GM23338 (cell line): ENCODE measurements around the gene INPP4B. TPM values are rescaled to one million over a fixed set of nuclear protein-coding genes. Genes with fewer than 3 reads are reported as not detected.

ENCODE experiments used
- ATAC-seq: fragments of 200-7000 bp; cut with Tn5 transposase; 3 replicates; pipeline ENCODE4 v1.9.1; 2020
- DNase-seq: peaks from one replicate; pipeline ENCODE4 v3.0.0-alpha.2; 2015; ENCODE audit warnings: low spot score
- H2AFZ ChIP-seq: fragments of 200-600 bp; sonication (generic); 2 replicates; pipeline ENCODE4 v1.8.0; 2016; ENCODE audit warnings: antibody characterized with exemption, mild to moderate bottlenecking, moderate library complexity
- H3F3A ChIP-seq: fragments of 200-600 bp; sonication (generic); replicated peaks from 2 replicates; pipeline ENCODE4 v1.8.0; 2017; ENCODE audit warnings: antibody characterized with exemption, mixed run types, low read depth
- H3K27ac ChIP-seq: fragments of 200-600 bp; sonication (generic); 2 replicates; pipeline ENCODE4 v1.6.1; 2016; ENCODE audit warnings: low read depth
- H3K27me3 ChIP-seq: fragments of 200-600 bp; sonication (generic); 2 replicates; pipeline ENCODE4 v1.8.0; 2016; ENCODE audit warnings: mild to moderate bottlenecking, mixed run types, moderate library complexity; ENCODE audit not compliant: insufficient read depth
- H3K36me3 ChIP-seq: fragments of 200-600 bp; sonication (generic); 2 replicates; pipeline ENCODE4 v1.8.0; 2016; ENCODE audit warnings: mild to moderate bottlenecking; ENCODE audit not compliant: insufficient read depth
- H3K4me1 ChIP-seq: fragments of 200-600 bp; sonication (generic); 2 replicates; pipeline ENCODE4 v1.8.0; 2016; ENCODE audit warnings: mild to moderate bottlenecking, moderate library complexity; ENCODE audit not compliant: insufficient read depth
- H3K4me2 ChIP-seq: fragments of 200-600 bp; sonication (generic); 2 replicates; pipeline ENCODE4 v1.7.1; 2017; ENCODE audit warnings: mixed run types
- H3K4me3 ChIP-seq: fragments of 200-600 bp; sonication (generic); 2 replicates; pipeline ENCODE4 v1.6.1; 2016; ENCODE audit warnings: mixed run types
- H3K79me2 ChIP-seq: fragments of 200-600 bp; sonication (generic); replicated peaks from 2 replicates; pipeline ENCODE4 v1.8.0; 2017; ENCODE audit warnings: mild to moderate bottlenecking; ENCODE audit not compliant: insufficient read depth
- H3K9me2 ChIP-seq: fragments of 200-600 bp; sonication (generic); 2 replicates; pipeline ENCODE4 v1.8.0; 2017; ENCODE audit not compliant: insufficient read depth
- H4K20me1 ChIP-seq: fragments of 200-600 bp; sonication (generic); replicated peaks from 2 replicates; pipeline ENCODE4 v1.8.0; 2017; ENCODE audit warnings: mild to moderate bottlenecking; ENCODE audit not compliant: insufficient read depth
- H3K27ac Mint-ChIP-seq: 2 replicates; pipeline ENCODE4 v1.8.0; 2020; ENCODE audit warnings: inconsistent platforms, mild to moderate bottlenecking, moderate library complexity, mixed read lengths
- H3K27me3 Mint-ChIP-seq: 3 replicates; pipeline ENCODE4 v1.8.0; 2022; ENCODE audit warnings: low read depth, mild to moderate bottlenecking, moderate library complexity, mixed read lengths, inconsistent platforms; ENCODE audit not compliant: insufficient read depth, poor library complexity
- H3K36me3 Mint-ChIP-seq: 3 replicates; pipeline ENCODE4 v1.8.0; 2021; ENCODE audit warnings: low read depth, mild to moderate bottlenecking, inconsistent platforms, moderate library complexity, mixed read lengths
- H3K4me1 Mint-ChIP-seq: 3 replicates; pipeline ENCODE4 v1.8.0; 2020; ENCODE audit warnings: mild to moderate bottlenecking, inconsistent platforms, mixed read lengths
- H3K4me3 Mint-ChIP-seq: 3 replicates; pipeline ENCODE4 v1.8.0; 2021; ENCODE audit warnings: moderate library complexity, mild to moderate bottlenecking, inconsistent platforms, mixed read lengths
- H3K9me3 Mint-ChIP-seq: 3 replicates; pipeline ENCODE4 v1.8.0; 2020; ENCODE audit warnings: moderate library complexity, mild to moderate bottlenecking, inconsistent platforms, mixed read lengths
- CREB1 ChIP-seq: fragments of 250-450 bp; sonication (Bioruptor Pico); IDR thresholded peaks from 2 replicates; pipeline ENCODE4 v1.5.0; 2020; ENCODE audit warnings: low read depth, mild to moderate bottlenecking, moderate library complexity
- EZH2 ChIP-seq: fragments of 200-600 bp; sonication (generic); IDR thresholded peaks from one replicate; pipeline ENCODE4 v1.8.0; 2017; ENCODE audit warnings: antibody characterized with exemption, mild to moderate bottlenecking, low read depth; ENCODE audit not compliant: unreplicated experiment
- EZH2phosphoT487 ChIP-seq: fragments of 200-600 bp; sonication (generic); IDR thresholded peaks from one replicate; pipeline ENCODE4 v1.8.1; 2018; ENCODE audit warnings: antibody characterized with exemption; ENCODE audit not compliant: unreplicated experiment
- JUNB ChIP-seq: IDR thresholded peaks from one replicate; pipeline ENCODE4 v1.6.1; 2016; ENCODE audit warnings: antibody characterized with exemption; ENCODE audit not compliant: unreplicated experiment
- NANOG ChIP-seq: IDR thresholded peaks from 2 replicates; pipeline ENCODE4 v1.6.1; 2016; ENCODE audit warnings: antibody characterized with exemption, borderline replicate concordance
- POLR2AphosphoS5 ChIP-seq: IDR thresholded peaks from 2 replicates; pipeline ENCODE4 v1.6.1; 2016; ENCODE audit warnings: antibody characterized with exemption, low read depth
- STAT1 ChIP-seq: IDR thresholded peaks from one replicate; pipeline ENCODE4 v1.6.1; 2016; ENCODE audit warnings: antibody characterized with exemption; ENCODE audit not compliant: unreplicated experiment
- ZNF114 ChIP-seq: fragments of 250-450 bp; sonication (Bioruptor Pico); IDR thresholded peaks from 2 replicates; pipeline ENCODE4 v1.5.0; 2020; ENCODE audit warnings: mild to moderate bottlenecking, moderate library complexity
- ZNF331 ChIP-seq: fragments of 250-450 bp; sonication (Bioruptor Pico); IDR thresholded peaks from 2 replicates; pipeline ENCODE4 v1.5.0; 2020; ENCODE audit warnings: low read depth, mild to moderate bottlenecking, moderate library complexity
- polyA plus RNA-seq: library from polyadenylated mRNA; unstranded; fragments of >200 nt; fragmentation: Nextera tagmentation; extraction: Ambion mirVana; gene quantifications from 2 replicates; pipeline ENCODE4 v1.2.1, GENCODE V29; 2016
- total RNA-seq: library from RNA; depleted of rRNA; stranded (reverse); fragments of >200 nt; shearing (Covaris generic); gene quantifications from 2 replicates; pipeline ENCODE4 v1.2.3, GENCODE V29; 2014
- TF ChIP-seq, protein P1 (sequence below), 2 experiments: fragments of 200-600 bp in 1 of 2; sonication (generic) in 1 of 2; conservative IDR thresholded peaks; 2 replicates each; pipeline versions ENCODE4 v1.5.1 to v1.6.1; 2016 to 2017; ENCODE audit warnings: antibody characterized with exemption in 2 of 2, low read depth in 2 of 2, mild to moderate bottlenecking in 2 of 2, moderate library complexity in 1 of 2
- TF ChIP-seq, protein P2 (sequence below): IDR thresholded peaks from one replicate; pipeline ENCODE4 v1.6.1; 2018; ENCODE audit warnings: antibody characterized with exemption; ENCODE audit not compliant: unreplicated experiment
- TF ChIP-seq, protein P3 (sequence below): fragments of 250-450 bp; sonication (Bioruptor Pico); IDR thresholded peaks from 2 replicates; pipeline ENCODE4 v1.5.0; 2020; ENCODE audit warnings: mild to moderate bottlenecking, moderate library complexity
- TF ChIP-seq, protein P4 (sequence below): IDR thresholded peaks from 2 replicates; pipeline ENCODE4 v1.6.1; 2016; ENCODE audit warnings: antibody characterized with exemption

The INPP4B gene
- total and polyA plus RNA-seq, 2 experiments from 2014 or later: 0.11 to 0.14 TPM

DNA sequence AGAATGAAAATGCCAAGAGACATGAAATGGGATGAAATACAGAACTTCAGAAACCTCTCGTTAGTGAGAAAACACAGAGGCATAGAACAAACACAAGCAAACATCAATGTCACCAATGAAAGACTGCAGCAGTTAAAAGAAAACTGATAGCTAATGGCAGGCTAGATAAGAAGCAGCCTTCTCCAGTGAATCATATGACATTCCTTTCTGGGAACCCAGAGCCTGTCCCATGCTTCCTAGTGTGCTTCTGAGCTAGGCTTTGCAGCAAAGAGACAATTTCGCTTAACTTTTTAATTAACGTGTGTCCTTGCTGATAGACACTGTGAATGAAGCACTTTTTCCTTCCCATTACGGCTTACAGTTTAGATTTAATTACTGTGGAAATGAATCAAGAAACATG lies 765.1 kb downstream of the INPP4B start:
- H3K4me3 Mint-ChIP-seq: no peak overlapping the region
- no peak overlapping the region for H3K4me3 ChIP-seq
- no peak overlapping the region for H3K4me2 ChIP-seq
- H3K27me3 Mint-ChIP-seq: no peaks in the 10 kb centered on the region
- TF ChIP-seq ZNF114 (CRISPR knock-in tag) (no peak), JUNB (no peak), EZH2 (no peak), EZH2phosphoT487 (no peak), ZNF331 (CRISPR knock-in tag) (no peak), NANOG (no peak), STAT1 (no peak), POLR2AphosphoS5 (no peak), CREB1 (CRISPR knock-in tag) (no peak)
- TF ChIP-seq, protein P1, sequence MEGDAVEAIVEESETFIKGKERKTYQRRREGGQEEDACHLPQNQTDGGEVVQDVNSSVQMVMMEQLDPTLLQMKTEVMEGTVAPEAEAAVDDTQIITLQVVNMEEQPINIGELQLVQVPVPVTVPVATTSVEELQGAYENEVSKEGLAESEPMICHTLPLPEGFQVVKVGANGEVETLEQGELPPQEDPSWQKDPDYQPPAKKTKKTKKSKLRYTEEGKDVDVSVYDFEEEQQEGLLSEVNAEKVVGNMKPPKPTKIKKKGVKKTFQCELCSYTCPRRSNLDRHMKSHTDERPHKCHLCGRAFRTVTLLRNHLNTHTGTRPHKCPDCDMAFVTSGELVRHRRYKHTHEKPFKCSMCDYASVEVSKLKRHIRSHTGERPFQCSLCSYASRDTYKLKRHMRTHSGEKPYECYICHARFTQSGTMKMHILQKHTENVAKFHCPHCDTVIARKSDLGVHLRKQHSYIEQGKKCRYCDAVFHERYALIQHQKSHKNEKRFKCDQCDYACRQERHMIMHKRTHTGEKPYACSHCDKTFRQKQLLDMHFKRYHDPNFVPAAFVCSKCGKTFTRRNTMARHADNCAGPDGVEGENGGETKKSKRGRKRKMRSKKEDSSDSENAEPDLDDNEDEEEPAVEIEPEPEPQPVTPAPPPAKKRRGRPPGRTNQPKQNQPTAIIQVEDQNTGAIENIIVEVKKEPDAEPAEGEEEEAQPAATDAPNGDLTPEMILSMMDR (conservative IDR thresholded peaks at IDR 0.05; ENCODE audit: low read depth in 2 of 2): no peak
- TF ChIP-seq, protein P2, sequence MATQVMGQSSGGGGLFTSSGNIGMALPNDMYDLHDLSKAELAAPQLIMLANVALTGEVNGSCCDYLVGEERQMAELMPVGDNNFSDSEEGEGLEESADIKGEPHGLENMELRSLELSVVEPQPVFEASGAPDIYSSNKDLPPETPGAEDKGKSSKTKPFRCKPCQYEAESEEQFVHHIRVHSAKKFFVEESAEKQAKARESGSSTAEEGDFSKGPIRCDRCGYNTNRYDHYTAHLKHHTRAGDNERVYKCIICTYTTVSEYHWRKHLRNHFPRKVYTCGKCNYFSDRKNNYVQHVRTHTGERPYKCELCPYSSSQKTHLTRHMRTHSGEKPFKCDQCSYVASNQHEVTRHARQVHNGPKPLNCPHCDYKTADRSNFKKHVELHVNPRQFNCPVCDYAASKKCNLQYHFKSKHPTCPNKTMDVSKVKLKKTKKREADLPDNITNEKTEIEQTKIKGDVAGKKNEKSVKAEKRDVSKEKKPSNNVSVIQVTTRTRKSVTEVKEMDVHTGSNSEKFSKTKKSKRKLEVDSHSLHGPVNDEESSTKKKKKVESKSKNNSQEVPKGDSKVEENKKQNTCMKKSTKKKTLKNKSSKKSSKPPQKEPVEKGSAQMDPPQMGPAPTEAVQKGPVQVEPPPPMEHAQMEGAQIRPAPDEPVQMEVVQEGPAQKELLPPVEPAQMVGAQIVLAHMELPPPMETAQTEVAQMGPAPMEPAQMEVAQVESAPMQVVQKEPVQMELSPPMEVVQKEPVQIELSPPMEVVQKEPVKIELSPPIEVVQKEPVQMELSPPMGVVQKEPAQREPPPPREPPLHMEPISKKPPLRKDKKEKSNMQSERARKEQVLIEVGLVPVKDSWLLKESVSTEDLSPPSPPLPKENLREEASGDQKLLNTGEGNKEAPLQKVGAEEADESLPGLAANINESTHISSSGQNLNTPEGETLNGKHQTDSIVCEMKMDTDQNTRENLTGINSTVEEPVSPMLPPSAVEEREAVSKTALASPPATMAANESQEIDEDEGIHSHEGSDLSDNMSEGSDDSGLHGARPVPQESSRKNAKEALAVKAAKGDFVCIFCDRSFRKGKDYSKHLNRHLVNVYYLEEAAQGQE: no peak
- TF ChIP-seq, protein P3, sequence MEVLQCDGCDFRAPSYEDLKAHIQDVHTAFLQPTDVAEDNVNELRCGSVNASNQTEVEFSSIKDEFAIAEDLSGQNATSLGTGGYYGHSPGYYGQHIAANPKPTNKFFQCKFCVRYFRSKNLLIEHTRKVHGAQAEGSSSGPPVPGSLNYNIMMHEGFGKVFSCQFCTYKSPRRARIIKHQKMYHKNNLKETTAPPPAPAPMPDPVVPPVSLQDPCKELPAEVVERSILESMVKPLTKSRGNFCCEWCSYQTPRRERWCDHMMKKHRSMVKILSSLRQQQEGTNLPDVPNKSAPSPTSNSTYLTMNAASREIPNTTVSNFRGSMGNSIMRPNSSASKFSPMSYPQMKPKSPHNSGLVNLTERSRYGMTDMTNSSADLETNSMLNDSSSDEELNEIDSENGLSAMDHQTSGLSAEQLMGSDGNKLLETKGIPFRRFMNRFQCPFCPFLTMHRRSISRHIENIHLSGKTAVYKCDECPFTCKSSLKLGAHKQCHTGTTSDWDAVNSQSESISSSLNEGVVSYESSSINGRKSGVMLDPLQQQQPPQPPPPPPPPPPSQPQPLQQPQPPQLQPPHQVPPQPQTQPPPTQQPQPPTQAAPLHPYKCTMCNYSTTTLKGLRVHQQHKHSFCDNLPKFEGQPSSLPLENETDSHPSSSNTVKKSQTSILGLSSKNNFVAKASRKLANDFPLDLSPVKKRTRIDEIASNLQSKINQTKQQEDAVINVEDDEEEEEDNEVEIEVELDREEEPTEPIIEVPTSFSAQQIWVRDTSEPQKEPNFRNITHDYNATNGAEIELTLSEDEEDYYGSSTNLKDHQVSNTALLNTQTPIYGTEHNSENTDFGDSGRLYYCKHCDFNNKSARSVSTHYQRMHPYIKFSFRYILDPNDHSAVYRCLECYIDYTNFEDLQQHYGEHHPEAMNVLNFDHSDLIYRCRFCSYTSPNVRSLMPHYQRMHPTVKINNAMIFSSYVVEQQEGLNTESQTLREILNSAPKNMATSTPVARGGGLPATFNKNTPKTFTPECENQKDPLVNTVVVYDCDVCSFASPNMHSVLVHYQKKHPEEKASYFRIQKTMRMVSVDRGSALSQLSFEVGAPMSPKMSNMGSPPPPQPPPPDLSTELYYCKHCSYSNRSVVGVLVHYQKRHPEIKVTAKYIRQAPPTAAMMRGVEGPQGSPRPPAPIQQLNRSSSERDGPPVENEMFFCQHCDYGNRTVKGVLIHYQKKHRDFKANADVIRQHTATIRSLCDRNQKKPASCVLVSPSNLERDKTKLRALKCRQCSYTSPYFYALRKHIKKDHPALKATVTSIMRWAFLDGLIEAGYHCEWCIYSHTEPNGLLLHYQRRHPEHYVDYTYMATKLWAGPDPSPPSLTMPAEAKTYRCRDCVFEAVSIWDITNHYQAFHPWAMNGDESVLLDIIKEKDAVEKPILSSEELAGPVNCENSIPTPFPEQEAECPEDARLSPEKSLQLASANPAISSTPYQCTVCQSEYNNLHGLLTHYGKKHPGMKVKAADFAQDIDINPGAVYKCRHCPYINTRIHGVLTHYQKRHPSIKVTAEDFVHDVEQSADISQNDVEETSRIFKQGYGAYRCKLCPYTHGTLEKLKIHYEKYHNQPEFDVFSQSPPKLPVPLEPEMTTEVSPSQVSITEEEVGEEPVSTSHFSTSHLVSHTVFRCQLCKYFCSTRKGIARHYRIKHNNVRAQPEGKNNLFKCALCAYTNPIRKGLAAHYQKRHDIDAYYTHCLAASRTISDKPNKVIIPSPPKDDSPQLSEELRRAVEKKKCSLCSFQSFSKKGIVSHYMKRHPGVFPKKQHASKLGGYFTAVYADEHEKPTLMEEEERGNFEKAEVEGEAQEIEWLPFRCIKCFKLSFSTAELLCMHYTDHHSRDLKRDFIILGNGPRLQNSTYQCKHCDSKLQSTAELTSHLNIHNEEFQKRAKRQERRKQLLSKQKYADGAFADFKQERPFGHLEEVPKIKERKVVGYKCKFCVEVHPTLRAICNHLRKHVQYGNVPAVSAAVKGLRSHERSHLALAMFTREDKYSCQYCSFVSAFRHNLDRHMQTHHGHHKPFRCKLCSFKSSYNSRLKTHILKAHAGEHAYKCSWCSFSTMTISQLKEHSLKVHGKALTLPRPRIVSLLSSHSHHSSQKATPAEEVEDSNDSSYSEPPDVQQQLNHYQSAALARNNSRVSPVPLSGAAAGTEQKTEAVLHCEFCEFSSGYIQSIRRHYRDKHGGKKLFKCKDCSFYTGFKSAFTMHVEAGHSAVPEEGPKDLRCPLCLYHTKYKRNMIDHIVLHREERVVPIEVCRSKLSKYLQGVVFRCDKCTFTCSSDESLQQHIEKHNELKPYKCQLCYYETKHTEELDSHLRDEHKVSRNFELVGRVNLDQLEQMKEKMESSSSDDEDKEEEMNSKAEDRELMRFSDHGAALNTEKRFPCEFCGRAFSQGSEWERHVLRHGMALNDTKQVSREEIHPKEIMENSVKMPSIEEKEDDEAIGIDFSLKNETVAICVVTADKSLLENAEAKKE (CRISPR knock-in tag): no peak
- TF ChIP-seq, protein P4, sequence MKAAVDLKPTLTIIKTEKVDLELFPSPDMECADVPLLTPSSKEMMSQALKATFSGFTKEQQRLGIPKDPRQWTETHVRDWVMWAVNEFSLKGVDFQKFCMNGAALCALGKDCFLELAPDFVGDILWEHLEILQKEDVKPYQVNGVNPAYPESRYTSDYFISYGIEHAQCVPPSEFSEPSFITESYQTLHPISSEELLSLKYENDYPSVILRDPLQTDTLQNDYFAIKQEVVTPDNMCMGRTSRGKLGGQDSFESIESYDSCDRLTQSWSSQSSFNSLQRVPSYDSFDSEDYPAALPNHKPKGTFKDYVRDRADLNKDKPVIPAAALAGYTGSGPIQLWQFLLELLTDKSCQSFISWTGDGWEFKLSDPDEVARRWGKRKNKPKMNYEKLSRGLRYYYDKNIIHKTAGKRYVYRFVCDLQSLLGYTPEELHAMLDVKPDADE: no peak
- no peaks in the 10 kb centered on the region for H3K4me1 Mint-ChIP-seq
- DNase-seq (peak; percentile 10), ATAC-seq (no peak)
- H4K20me1 ChIP-seq: no peaks in the 10 kb centered on the region
- H2AFZ ChIP-seq: no peak overlapping the region; the same call in 1 of the 2 replicates
- no peaks in the 10 kb centered on the region for H3K27me3 ChIP-seq
- no peaks in the 10 kb centered on the region for H3F3A ChIP-seq
- H3K36me3 ChIP-seq: no peaks in the 10 kb centered on the region
- no peaks in the 10 kb centered on the region for H3K4me1 ChIP-seq
- no peaks in the 10 kb centered on the region for H3K79me2 ChIP-seq
- no peak overlapping the region for H3K27ac ChIP-seq
- H3K27ac Mint-ChIP-seq: no peak overlapping the region
- H3K9me2 ChIP-seq: no peaks in the 10 kb centered on the region
- no peaks in the 10 kb centered on the region for H3K9me3 Mint-ChIP-seq
- H3K36me3 Mint-ChIP-seq: no peaks in the 10 kb centered on the region
